ENCODE measurements around the gene COL5A1. TPM values are rescaled to one million over a fixed set of nuclear protein-coding genes. Genes with fewer than 3 reads are reported as not detected.

Gene COL5A1
- total and polyA plus RNA-seq, 2 donors from 2014 or later: 2.4 to 23.8 TPM

DNA sequence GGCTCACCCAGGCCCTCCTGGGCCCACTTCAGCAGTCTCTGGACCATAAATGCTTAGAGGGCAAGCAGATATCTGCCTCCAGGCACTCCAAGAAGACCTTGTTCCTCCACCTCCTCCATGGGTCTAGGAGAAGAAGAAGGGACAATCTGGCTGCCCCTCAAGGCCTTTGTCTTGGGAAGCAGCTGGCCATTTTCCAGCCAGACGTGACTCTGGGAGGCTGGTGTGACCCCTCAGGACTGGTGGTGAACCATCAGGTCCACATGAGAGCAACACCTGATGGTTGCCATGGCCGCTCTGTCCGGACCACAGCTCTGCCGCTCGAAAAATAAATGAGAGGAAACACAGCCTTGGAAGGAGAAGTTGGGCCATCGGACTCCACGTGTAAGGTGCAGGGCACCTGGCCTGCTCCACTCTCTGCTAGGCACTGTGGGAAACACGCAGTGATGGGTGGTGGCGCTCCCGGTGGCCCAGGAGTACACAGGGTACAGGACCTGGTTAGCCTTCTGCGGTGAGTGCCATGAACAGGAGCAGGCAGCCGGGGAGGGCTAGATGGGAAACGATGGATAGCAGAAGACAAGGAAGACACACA is 3.0 kb upstream of the COL5A1 start:
- peaks cover 0 to 5% (median 0%) of the 10 kb centered on the region in 3 donors for H3K4me1 ChIP-seq (ENCODE audit: control insufficient read depth in 2 of 3, insufficient read depth in 2 of 3, low read depth in 1 of 3, low read length in 3 of 3)
- no peak for FAIRE-seq
- TF ChIP-seq, protein P1, sequence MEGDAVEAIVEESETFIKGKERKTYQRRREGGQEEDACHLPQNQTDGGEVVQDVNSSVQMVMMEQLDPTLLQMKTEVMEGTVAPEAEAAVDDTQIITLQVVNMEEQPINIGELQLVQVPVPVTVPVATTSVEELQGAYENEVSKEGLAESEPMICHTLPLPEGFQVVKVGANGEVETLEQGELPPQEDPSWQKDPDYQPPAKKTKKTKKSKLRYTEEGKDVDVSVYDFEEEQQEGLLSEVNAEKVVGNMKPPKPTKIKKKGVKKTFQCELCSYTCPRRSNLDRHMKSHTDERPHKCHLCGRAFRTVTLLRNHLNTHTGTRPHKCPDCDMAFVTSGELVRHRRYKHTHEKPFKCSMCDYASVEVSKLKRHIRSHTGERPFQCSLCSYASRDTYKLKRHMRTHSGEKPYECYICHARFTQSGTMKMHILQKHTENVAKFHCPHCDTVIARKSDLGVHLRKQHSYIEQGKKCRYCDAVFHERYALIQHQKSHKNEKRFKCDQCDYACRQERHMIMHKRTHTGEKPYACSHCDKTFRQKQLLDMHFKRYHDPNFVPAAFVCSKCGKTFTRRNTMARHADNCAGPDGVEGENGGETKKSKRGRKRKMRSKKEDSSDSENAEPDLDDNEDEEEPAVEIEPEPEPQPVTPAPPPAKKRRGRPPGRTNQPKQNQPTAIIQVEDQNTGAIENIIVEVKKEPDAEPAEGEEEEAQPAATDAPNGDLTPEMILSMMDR (IDR thresholded peaks at IDR 0.05; ENCODE audit: borderline replicate concordance, extremely low read depth, insufficient read depth): no peak
- intact Hi-C loops (cut with DNase I): no loop called here
- H3K4me3 ChIP-seq (ENCODE audit: low read length in 3 of 3): no peak overlapping the region
- H3K27me3 ChIP-seq (ENCODE audit: control insufficient read depth, insufficient read depth, low read length): no peaks in the 10 kb centered on the region
- H3K36me3 ChIP-seq (ENCODE audit: control insufficient read depth in 2 of 3, insufficient read depth in 3 of 3, low read length in 3 of 3): no peaks in the 10 kb centered on the region
- H3K9me3 ChIP-seq (ENCODE audit: control insufficient read depth in 2 of 3, insufficient read depth in 1 of 3, low read length in 3 of 3): no peaks in the 10 kb centered on the region
- DNase-seq: no peak
- no peak overlapping the region for H3K9ac ChIP-seq (ENCODE audit: low read length in 3 of 3)
- no peak overlapping the region for H3K27ac ChIP-seq (ENCODE audit: low read depth in 2 of 2, low read length in 2 of 2)

DNA sequence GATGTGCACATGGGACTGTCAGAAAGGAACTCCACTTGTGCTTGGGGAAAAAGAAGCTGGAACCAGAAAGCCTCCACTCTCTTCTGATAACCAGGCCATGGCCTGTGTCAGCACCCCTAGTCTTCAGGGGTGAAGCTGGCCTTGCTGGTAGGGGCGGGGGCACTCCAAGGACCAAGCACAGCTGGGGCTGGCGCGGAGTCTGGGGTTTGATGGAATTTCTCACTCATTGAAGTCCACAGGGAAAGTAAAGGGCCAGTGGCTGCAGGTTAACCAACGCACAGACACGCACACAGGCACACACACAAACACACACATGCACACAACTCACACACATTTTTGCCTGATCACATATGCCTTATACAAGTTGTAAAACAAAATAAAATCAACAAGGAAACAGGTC is 1.6 kb upstream of the COL5A1 start:
- no peak for DNase-seq
- Histone ChIP-seq H3K4me1 (ENCODE audit: control insufficient read depth in 2 of 3, insufficient read depth in 2 of 3, low read depth in 1 of 3, low read length in 3 of 3) (peaks cover 0 to 5% (median 0%) of the 10 kb centered on the region in 3 donors), H3K36me3 (ENCODE audit: control insufficient read depth in 2 of 3, insufficient read depth in 3 of 3, low read length in 3 of 3) (no peaks in the 10 kb centered on the region), H3K27me3 (ENCODE audit: control insufficient read depth, insufficient read depth, low read length) (no peaks in the 10 kb centered on the region), H3K27ac (ENCODE audit: low read depth in 2 of 2, low read length in 2 of 2) (no peak overlapping the region), H3K4me3 (ENCODE audit: low read length in 3 of 3) (no peak overlapping the region), H3K9ac (ENCODE audit: low read length in 3 of 3) (no peak overlapping the region), H3K9me3 (ENCODE audit: control insufficient read depth in 2 of 3, insufficient read depth in 1 of 3, low read length in 3 of 3) (no peaks in the 10 kb centered on the region)
- intact Hi-C loops (cut with DNase I): no loop called here
- TF ChIP-seq, protein P1 (IDR thresholded peaks at IDR 0.05; ENCODE audit: borderline replicate concordance, extremely low read depth, insufficient read depth): no peak
- FAIRE-seq: no peak

DNA sequence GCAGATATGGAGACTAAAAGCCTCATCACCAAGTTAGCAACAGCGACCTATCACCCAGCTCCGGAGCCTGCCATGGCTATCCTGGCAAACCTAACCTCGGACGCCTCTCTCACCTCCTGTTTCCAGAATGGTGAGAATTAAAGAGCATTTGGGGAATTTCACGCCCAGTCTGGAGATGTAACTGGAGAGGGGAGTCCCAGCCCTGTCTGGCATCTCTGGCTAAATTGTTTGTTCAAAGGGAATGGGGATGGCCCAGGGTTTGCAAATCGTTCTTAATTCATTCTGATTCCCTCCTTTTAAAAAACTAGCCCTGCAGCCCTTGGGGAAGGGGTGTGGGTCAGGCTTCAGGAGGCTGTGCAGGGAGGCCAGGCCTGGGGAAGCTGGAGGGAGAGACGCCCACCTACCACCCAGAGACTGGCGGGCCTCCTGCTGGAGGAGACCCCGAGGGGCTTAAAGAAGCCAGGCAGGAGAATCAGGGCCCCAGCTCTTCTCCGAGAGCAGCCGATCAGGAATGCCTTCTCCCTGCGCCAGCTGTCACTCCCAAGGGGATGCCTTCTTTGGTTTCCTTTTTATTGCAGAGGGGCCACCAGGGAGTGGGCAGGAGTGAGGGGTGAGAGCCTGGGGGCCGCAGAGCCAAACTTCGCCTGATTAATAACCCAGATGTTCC is 964 bp upstream of the COL5A1 start:
- intact Hi-C loops (cut with DNase I): no loop called here
- Histone ChIP-seq H3K36me3 (ENCODE audit: control insufficient read depth in 2 of 3, insufficient read depth in 3 of 3, low read length in 3 of 3) (no peaks in the 10 kb centered on the region), H3K27ac (ENCODE audit: low read depth in 2 of 2, low read length in 2 of 2) (no peak overlapping the region), H3K9ac (ENCODE audit: low read length in 3 of 3) (no peak overlapping the region), H3K27me3 (ENCODE audit: control insufficient read depth, insufficient read depth, low read length) (no peaks in the 10 kb centered on the region), H3K4me1 (ENCODE audit: control insufficient read depth in 2 of 3, insufficient read depth in 2 of 3, low read depth in 1 of 3, low read length in 3 of 3) (peaks cover 0 to 9% (median 0%) of the 10 kb centered on the region in 3 donors), H3K9me3 (ENCODE audit: control insufficient read depth in 2 of 3, insufficient read depth in 1 of 3, low read length in 3 of 3) (no peaks in the 10 kb centered on the region), H3K4me3 (ENCODE audit: low read length in 3 of 3) (peak overlapping the region; percentile 24 to 51 (median 34))
- TF ChIP-seq, protein P1 (IDR thresholded peaks at IDR 0.05; ENCODE audit: borderline replicate concordance, extremely low read depth, insufficient read depth): no peak
- FAIRE-seq: no peak
- DNase-seq: peak in 1 of 5 donors; percentile 62
